Measurements from ENCODE around the gene ZNF831. TPM values are rescaled to one million over a fixed set of nuclear protein-coding genes. Genes with fewer than 3 reads are reported as not detected.

ZNF831 gene
- total and polyA plus RNA-seq, 10 of the 15 experiments (the other 5 are each of a cell fraction or from before 2014, with no cell fraction given): 0.01 to 0.97 (median 0.23) TPM

GRCh38 chr20:59191036-59191755, 27.6 kb downstream of the ZNF831 start (continued):
- TF ChIP-seq PBX3 (IDR thresholded peaks at IDR 0.05; ENCODE audit: insufficient replicate concordance, low read depth, low read length): no peak

GRCh38 chr20:59191756-59192532, 28.3 kb downstream of the ZNF831 start:
- ChIA-PET POLR2A (no interaction called here), RAD21 (ENCODE audit: unreplicated experiment) (no interaction called here), CTCF (no interaction called here), SMC1A (ENCODE audit: uncharacterized antibody, unreplicated experiment) (no interaction called here)
- 60% methylated on average over 62 of the region's 66 CpGs for WGBS (ENCODE audit: insufficient coverage, insufficient replicate concordance, low lambda C conversion rate, missing lambda C conversion rate)
- Histone ChIP-seq H4K20me1 (ENCODE audit: control insufficient read depth, insufficient read depth) (no peaks in the 10 kb centered on the region), H3K9ac (ENCODE audit: control insufficient read depth, insufficient read depth, low read length) (no peak overlapping the region), H3K9me3 (replicated peaks; ENCODE audit: control insufficient read depth, insufficient read depth, low read length) (no peaks in the 10 kb centered on the region), H3K4me3 (no peak overlapping the region), H3K4me2 (ENCODE audit: control insufficient read depth, insufficient read depth) (no peak overlapping the region), H3K36me3 (ENCODE audit: control insufficient read depth in 2 of 2, insufficient read depth in 2 of 2, low read length in 1 of 2) (no peaks in the 10 kb centered on the region), H3K27ac (ENCODE audit: control insufficient read depth, insufficient read depth) (no peak overlapping the region), H3K79me2 (ENCODE audit: control insufficient read depth, insufficient read depth, low read length) (no peaks in the 10 kb centered on the region), H2AFZ (ENCODE audit: control insufficient read depth, low read depth, low read length) (no peak overlapping the region), H3K27me3 (replicated peaks in 1 of 2; ENCODE audit: control insufficient read depth in 2 of 2, insufficient read depth in 2 of 2, low read length in 1 of 2) (peaks cover 0 to 1% of the 10 kb centered on the region in 2 experiments; a peak in 2 of 4 replicates), H3K4me1 (ENCODE audit: control insufficient read depth, insufficient read depth, low read length) (no peaks in the 10 kb centered on the region)
- no TSS peak for BruUV-seq (replicated peaks)
- in situ Hi-C loops (cut with MboI) (no loop called here), intact Hi-C loops (cut with micrococcal nuclease; ENCODE audit: unreplicated experiment) (no loop called here)
- ATAC-seq (no peak), FAIRE-seq (no peak), DNase-seq (ENCODE audit: low read depth, low spot score) (no peak)
- no peak for TF ChIP-seq PAX5 (IDR thresholded peaks at IDR 0.05; ENCODE audit: borderline replicate concordance, low read depth, low read length)
- no peak for TF ChIP-seq ZNF217 (IDR thresholded peaks at IDR 0.05)
- TF ChIP-seq RAD51 (IDR thresholded peaks at IDR 0.05): no peak
- TF ChIP-seq SRF (IDR thresholded peaks at IDR 0.05; ENCODE audit: low read depth in 2 of 2, low read length in 2 of 2): no peak
- no peak for TF ChIP-seq GABPA (IDR thresholded peaks at IDR 0.05; ENCODE audit: low read depth)
- TF ChIP-seq TAF1 (IDR thresholded peaks at IDR 0.05; ENCODE audit: borderline replicate concordance, low read depth, low read length): no peak
- no peak for TF ChIP-seq SREBF1 (IDR thresholded peaks at IDR 0.05; ENCODE audit: low read length)
- TF ChIP-seq ZNF384 (IDR thresholded peaks at IDR 0.05; ENCODE audit: borderline replicate concordance, low read depth, low read length): no peak
- TF ChIP-seq CBX5 (IDR thresholded peaks at IDR 0.05; ENCODE audit: low read depth): no peak
- TF ChIP-seq RUNX3 (IDR thresholded peaks at IDR 0.05; ENCODE audit: low read length): no peak
- no peak for TF ChIP-seq HDAC2 (IDR thresholded peaks at IDR 0.05)

Data from GM12878 (cell line).